ENCODE measurements around the gene ARID3C.

The ARID3C gene

GRCh38 chr9:34576597-34577399 is 52.1 kb downstream of the ARID3C start:
- DNase-seq: no peak

- DNase-seq: no peak
Measured at GRCh38 chr9:34575862-34576596, 52.8 kb downstream of the ARID3C start.

GRCh38 chr9:34575241-34575640 is 53.6 kb downstream of the ARID3C start:
- no peak for DNase-seq

GRCh38 chr9:34574571-34574970 is 54.3 kb downstream of the ARID3C start:
- no peak for DNase-seq

GRCh38 chr9:34573599-34574325 is 55.1 kb downstream of the ARID3C start:
- DNase-seq: no peak

- DNase-seq: no peak
Measured at GRCh38 chr9:34572628-34573027, 56.2 kb downstream of the ARID3C start.

GRCh38 chr9:34572092-34572491 is 56.8 kb downstream of the ARID3C start:
- DNase-seq: no peak

- no peak for DNase-seq
Measured at GRCh38 chr9:34571481-34571810, 57.4 kb downstream of the ARID3C start.

All from CD4-positive, alpha-beta T cell treated with Interleukin-6 for 4 hours (primary cell).